Measurements from ENCODE around the gene DQX1. TPM values are rescaled to one million over a fixed set of nuclear protein-coding genes. Genes with fewer than 3 reads are reported as not detected.

Gene DQX1
- total RNA-seq, 1 experiment from 2014 or later, result 0.36 TPM

GRCh38 chr2:74511104-74511989, 14.7 kb downstream of the DQX1 start:
- DNase-seq (ENCODE audit: low read depth), result no peak

GRCh38 chr2:74510272-74510671, 15.8 kb downstream of the DQX1 start:
- DNase-seq (ENCODE audit: low read depth), result no peak

DNA sequence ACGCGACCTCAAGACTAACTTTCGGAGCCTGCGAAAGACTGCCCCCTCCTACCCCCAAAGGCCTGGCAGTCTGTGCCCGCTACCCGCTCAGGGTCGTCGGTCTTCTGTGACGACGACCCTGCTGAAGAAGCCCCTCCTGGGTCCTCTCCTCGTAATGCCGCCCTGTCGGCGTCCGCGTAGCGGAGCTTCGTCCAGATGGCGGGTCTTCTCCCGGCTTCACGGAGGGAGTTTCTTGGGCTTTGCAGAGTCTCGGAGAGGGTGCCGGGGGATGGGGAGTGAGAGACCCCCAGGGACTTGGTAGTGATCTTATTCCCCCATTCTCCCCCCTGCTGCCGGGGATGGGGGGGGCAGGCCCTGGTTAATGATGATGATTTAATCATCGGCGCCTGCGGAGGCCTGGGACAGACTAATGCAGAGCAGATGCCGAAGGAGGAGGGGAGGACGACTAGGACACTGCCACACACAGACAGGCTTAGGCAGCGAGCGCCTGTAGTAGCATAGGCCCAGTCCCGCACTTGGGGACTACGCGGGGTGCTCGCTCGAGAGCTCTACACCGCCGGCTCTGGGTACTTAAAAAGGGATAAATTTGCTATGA, 18.0 kb downstream of the DQX1 start:
- DNase-seq (ENCODE audit: low read depth), result peak; percentile 80

- DNase-seq (ENCODE audit: low read depth), result peak; percentile 97
Observed at GRCh38 chr2:74507145-74507925, 18.7 kb downstream of the DQX1 start, which contains the start of gene PCGF1. Gene PCGF1, minus strand, starts transcription at chr2:74507695. Its CDS starts 27 bp downstream, at chr2:74507668.

GRCh38 chr2:74505448-74506246, 20.4 kb downstream of the DQX1 start:
- DNase-seq (ENCODE audit: low read depth), result no peak

- no peak for DNase-seq (ENCODE audit: low read depth)
Observed at GRCh38 chr2:74504591-74504990, 21.4 kb downstream of the DQX1 start.

DNA sequence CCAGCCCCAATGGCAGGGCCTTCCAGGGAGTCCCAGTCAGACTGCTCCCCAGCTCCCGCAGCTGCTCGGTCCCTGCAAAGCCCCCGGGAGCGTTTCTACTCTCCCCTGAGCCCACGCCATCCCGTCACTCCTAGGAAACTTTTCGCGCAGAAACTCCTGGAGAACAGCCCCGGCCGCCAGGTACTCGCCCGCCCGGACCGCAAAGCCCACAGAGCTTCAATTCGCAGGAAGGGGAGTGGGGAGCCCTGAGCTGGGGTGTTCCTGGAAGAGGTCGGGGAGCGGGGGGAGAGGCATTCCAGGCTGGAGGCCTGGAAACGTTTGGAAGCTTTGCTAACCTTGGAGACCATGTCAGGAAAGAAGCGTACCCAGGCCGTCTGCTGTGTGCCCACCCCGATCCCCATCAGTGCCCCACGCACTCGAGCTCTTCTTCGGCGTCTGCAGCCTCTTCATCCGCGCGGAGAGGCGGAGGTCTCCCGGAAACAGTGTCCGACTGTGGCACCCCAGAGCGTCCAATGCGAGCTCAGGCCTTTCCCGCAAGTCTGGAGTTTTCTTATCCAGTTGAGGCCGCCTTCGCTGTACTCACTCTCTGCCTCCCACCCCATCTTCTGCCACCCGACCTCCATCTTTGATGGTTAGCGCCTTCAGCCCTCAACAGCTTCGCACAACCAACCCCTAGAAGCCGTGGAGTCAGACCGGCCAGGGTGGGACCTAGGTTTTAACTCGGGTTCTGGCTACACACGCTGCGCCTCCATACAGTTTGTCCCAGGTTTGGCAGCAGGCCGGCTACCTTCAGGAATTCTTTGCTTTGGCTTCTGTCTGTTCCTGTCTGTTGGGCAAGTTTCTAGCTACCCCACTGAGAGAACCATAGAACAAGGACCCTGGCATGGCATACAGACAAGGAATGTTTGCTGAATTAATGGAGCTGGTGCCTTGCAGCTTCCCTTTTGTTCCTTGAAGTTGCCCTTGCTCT, 22.2 kb downstream of the DQX1 start:
- peak; percentile 59 for DNase-seq (ENCODE audit: low read depth)

DNA sequence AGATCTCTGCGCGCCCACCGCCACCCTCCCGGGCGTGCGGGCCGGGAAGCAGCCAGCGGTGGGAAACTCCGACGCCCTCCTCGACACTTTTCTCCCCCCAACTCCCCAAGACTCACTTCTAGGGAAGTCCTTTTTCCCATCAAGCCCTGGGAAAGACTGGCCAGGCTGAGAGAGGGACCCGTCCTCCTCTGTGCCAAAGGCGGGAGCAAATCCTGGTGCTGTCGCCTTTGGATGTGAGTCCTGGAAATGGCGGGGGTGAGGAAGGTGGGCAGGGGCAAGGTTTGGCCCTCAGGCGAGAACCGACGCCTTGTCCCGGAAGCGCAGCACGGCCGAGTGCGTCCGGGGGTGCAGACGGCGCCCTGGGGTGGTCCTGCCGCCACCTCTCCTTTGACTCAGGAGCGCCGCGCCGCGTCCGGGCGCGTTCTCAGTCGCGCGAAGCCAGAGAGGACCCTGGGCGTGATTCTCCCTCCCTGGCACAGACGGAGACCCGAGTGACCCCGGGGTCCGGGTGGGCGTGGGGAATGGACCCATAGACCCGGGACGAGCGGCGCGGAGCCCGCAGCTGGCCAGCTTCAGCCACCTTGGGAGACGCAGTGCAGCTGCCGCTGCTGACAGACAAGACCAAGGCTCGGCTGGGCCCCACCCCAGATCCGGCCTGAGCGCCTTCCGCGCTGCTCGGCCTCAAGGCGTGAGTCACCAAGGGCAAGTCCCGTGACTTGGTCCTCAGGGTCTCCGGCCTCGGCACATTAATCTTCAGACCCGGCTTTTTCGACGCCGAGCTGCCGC, 23.1 kb downstream of the DQX1 start:
- peak; percentile 88 for DNase-seq (ENCODE audit: low read depth)

DNA sequence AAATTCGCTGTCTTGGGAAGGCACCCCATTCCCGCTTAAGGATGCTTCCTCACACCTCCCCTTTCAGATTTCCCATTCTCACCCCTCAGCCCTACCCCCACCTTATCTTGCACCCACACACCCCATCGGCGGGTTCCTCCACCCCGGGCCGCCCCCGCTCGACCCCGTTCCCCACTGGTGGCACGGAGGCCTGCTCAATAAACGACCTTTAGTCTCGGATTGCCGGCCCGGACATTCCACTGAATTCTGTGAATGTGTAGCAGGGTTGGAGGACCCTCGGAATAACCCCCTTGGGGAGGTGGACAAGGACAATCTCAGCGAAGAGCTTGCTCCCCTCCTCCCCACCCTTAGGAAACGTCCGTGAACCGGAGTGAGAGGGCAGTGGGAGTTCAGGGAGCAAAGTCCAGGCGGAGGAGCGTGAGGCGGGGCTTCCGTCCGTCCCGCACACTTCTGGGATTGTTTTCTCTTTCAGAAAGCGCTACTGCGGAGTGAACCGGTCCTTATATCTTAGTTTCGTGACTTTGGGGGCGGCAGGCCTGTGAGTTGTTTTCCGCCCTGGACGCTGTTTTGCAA, 23.8 kb downstream of the DQX1 start:
- peak; percentile 27 for DNase-seq (ENCODE audit: low read depth)

DNA sequence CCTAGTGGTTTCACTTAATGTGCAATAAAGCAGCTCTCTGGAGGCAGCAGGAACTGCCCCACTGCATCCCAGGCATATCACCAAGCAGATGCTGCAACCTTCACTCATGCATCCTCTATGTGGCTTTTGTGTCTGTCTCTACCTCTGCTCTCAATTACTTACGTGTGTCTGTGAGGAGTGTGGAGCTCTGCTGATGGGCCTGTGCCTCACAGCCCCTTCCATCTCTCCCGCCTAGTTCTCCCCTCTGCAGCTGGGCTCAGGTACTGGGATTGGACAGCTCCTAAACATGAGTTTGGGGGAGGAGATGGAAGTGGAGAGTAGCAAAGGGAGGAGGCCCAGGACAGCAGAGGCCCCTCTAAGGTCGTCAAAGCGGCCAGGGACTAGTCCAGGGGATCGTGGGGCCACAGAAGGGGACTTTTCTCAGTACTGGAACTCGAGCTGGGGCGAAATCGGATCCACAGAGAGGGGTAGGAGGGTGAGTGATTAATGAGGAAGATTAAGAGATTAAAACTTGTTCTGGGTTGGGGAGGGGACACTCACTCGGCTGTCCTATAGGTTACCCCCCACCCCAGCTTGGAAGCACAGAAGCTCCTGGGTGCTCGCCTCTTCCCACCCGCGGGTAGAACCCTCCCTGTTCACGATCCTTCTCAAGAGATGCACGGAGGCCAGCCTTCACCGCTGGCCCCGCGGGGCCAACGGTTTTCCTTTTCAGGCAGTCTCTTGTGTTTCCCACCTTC, 24.5 kb downstream of the DQX1 start:
- no peak for DNase-seq (ENCODE audit: low read depth)

GRCh38 chr2:74500578-74500946, 25.5 kb downstream of the DQX1 start:
- no peak for DNase-seq (ENCODE audit: low read depth)

DNA sequence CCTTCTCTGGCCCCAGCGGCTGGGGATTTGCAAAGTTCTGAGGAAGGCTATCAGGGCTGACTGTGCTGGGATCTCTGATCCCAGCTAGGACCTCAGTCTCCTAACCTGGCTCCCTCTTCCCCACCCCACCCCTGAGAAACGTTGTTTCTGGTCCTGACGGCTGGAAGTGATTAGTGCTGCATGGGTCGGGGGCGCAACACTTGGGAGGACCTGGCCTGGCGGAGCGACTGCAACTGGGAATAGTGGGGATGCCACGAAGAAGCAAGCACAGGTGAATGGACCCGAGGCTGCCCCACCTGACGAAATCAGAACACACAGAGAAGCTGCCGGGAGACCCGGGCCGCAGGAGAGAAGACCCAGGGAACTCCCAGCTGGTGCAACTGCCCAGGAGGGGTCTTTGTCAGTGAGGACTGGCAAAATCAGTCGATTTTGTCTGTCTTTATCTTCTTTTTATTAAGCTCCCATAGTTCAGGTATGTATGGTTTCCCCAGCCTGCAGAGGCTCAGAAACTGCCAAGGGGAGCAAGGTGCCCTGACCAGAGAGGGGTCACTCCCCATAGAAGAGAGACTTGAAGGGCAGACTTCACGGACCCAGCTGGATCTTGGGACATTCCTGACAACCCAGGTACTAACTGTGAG, 26.0 kb downstream of the DQX1 start:
- DNase-seq (ENCODE audit: low read depth), result no peak

GRCh38 chr2:74499267-74499939, 26.6 kb downstream of the DQX1 start, which contains the start of gene LBX2:
Gene LBX2, minus strand, starts transcription at chr2:74499603. Its CDS starts 66 bp downstream, at chr2:74499537.
- DNase-seq (ENCODE audit: low read depth), result no peak

GRCh38 chr2:74498500-74499266, 27.3 kb downstream of the DQX1 start:
- DNase-seq (ENCODE audit: low read depth), result peak; percentile 61

- DNase-seq (ENCODE audit: low read depth), result no peak
Observed at GRCh38 chr2:74497777-74498499, 28.1 kb downstream of the DQX1 start.

Measured in RPMI7951 (cell line).